ENCODE measurements around the gene CAMK1D.
"Not testable (repeated sequence)": the region's sequence is repeated elsewhere in the genome, so short reads cannot be mapped to it uniquely, and the experiment has no call there.

The CAMK1D gene

DNA sequence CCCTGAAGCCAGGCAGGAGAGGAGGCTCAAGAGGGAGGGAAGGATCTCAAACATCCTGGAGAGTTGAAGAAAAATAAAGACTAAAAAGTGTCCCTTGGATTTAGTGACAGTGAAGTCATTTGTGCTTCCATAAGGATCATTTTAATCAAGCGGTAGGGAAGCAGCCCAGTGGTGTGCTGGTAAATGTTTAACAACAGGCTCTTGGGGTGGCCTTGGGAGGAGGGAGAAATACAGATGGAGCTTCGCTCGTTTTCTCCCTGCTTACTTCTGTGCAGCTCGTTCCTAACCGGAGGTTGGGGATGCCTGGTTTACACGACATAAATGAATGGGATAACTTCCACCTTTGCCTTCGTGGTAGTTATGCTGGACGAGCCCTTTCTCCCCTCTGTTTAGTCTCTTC, 140.0 kb downstream of the CAMK1D start:
- H3K4me3 ChIP-seq (ENCODE audit: low read depth, low read length): no peak overlapping the region
- TF ChIP-seq, protein P1, sequence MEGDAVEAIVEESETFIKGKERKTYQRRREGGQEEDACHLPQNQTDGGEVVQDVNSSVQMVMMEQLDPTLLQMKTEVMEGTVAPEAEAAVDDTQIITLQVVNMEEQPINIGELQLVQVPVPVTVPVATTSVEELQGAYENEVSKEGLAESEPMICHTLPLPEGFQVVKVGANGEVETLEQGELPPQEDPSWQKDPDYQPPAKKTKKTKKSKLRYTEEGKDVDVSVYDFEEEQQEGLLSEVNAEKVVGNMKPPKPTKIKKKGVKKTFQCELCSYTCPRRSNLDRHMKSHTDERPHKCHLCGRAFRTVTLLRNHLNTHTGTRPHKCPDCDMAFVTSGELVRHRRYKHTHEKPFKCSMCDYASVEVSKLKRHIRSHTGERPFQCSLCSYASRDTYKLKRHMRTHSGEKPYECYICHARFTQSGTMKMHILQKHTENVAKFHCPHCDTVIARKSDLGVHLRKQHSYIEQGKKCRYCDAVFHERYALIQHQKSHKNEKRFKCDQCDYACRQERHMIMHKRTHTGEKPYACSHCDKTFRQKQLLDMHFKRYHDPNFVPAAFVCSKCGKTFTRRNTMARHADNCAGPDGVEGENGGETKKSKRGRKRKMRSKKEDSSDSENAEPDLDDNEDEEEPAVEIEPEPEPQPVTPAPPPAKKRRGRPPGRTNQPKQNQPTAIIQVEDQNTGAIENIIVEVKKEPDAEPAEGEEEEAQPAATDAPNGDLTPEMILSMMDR (IDR thresholded peaks at IDR 0.05; ENCODE audit: low read depth, low read length, missing control alignments): no peak
- no peak for DNase-seq (ENCODE audit: low read depth)

- no peak for DNase-seq (ENCODE audit: low read depth)
- H3K4me3 ChIP-seq (ENCODE audit: low read depth, low read length): no peak overlapping the region
- TF ChIP-seq, protein P1 (IDR thresholded peaks at IDR 0.05; ENCODE audit: low read depth, low read length, missing control alignments): no peak
These were observed 140.5 kb downstream of the CAMK1D start for GRCh38 chr10:12489806-12490205.

- DNase-seq (ENCODE audit: low read depth): no peak
- no peak overlapping the region for H3K4me3 ChIP-seq (ENCODE audit: low read depth, low read length)
- TF ChIP-seq, protein P1 (IDR thresholded peaks at IDR 0.05; ENCODE audit: low read depth, low read length, missing control alignments): no peak
These were observed 141.6 kb downstream of the CAMK1D start for GRCh38 chr10:12490963-12491362.

DNA sequence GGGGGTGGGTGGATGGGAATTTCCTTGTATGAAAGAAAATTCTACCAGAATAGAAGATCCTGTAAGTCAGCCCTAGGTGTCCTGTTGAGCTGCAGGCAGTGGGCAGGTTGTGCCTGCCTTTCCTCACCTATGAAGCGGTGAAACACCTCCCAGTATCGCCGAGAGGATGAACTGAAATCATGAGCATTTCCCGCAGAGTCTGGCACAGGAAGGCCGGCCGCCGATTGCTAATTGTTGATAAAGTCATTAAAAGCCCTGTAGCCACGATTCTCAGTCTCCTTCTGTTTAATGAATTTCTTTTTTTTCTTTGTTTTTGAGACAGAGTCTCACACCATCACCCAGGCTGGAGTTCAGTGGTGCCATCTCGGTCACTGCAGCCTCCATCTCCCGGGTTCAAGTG, 142.1 kb downstream of the CAMK1D start:
- H3K4me3 ChIP-seq (ENCODE audit: low read depth, low read length): no peak overlapping the region
- no peak for DNase-seq (ENCODE audit: low read depth)
- TF ChIP-seq, protein P1 (IDR thresholded peaks at IDR 0.05; ENCODE audit: low read depth, low read length, missing control alignments): no peak

DNA sequence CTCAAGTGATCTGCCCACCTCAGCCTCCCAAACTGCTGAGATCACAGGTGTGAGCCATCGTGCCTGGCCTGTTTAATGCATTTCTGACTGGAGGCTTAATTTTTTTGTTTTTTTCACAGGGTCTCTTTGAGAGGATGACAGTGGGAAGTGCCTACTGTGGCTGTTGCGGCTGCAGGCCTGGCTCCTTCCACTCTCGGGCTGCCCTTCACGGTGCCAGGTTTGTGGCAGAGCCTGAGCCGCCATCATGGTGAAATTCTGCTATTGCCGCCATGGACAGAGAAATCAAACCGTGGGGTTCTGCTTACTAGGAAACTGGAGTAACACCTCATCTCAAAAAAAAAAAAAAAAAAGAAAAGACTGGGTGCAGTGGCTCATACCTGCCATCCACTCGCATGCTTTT, 142.7 kb downstream of the CAMK1D start:
- TF ChIP-seq, protein P1 (IDR thresholded peaks at IDR 0.05; ENCODE audit: low read depth, low read length, missing control alignments): no peak
- no peak overlapping the region for H3K4me3 ChIP-seq (ENCODE audit: low read depth, low read length)
- no peak for DNase-seq (ENCODE audit: low read depth)

GRCh38 chr10:12497046-12497445, 147.7 kb downstream of the CAMK1D start:
- not testable (repeated sequence) for DNase-seq (ENCODE audit: low read depth); H3K4me3 ChIP-seq (ENCODE audit: low read depth, low read length)

GRCh38 chr10:12499076-12499986, 150.0 kb downstream of the CAMK1D start:
- DNase-seq (ENCODE audit: low read depth): no peak
- TF ChIP-seq, protein P1 (IDR thresholded peaks at IDR 0.05; ENCODE audit: low read depth, low read length, missing control alignments): no peak
- no peak overlapping the region for H3K4me3 ChIP-seq (ENCODE audit: low read depth, low read length)
